Vagina (tissue), 2 donors: Measurements from ENCODE around the gene METTL26. TPM values are rescaled to one million over a fixed set of nuclear protein-coding genes. Genes with fewer than 3 reads are reported as not detected.
A peak's percentile ranks its signal among the peaks of the same experiment; 100 is the strongest.

Experiments
- DNase-seq, 2 donors: peaks; one replicate each; pipeline ENCODE4 v3.0.0-alpha.2; 2017; ENCODE audit errors: extremely low spot score in 2 of 2
- H3K27ac ChIP-seq: fragments of 200-600 bp; sonication (generic); one replicate; pipeline ENCODE4 v1.5.1; 2019
- H3K27me3 ChIP-seq: fragments of 200-600 bp; sonication (generic); one replicate; pipeline ENCODE4 v1.5.1; 2019
- H3K36me3 ChIP-seq, 2 donors: fragments of 200-600 bp; sonication (generic); one replicate each; pipeline ENCODE4 v1.5.1; 2017 to 2019
- H3K4me1 ChIP-seq: fragments of 200-600 bp; sonication (generic); one replicate; pipeline ENCODE4 v1.5.1; 2019
- H3K4me3 ChIP-seq, 2 donors: fragments of 200-600 bp; sonication (generic); 1 replicate in 1 of 2; 2 replicates in 1 of 2; pipeline ENCODE4 v1.5.1; 2016 to 2019
- H3K9me3 ChIP-seq: fragments of 200-600 bp; sonication (generic); one replicate; pipeline ENCODE4 v1.5.1; 2019
- CTCF ChIP-seq, 3 experiments: fragments of 450-650 bp in 2 of 3; fragments of 200-600 bp in 1 of 3; sonication (generic) in 1 of 3; IDR thresholded peaks; one replicate each; pipeline ENCODE4 v1.5.1; 2017 to 2019; ENCODE audit warnings: antibody characterized with exemption in 3 of 3, mild to moderate bottlenecking in 2 of 3, moderate library complexity in 2 of 3
- POLR2A ChIP-seq, 2 donors: fragments of 450-650 bp; IDR thresholded peaks; one replicate each; pipeline ENCODE4 v1.6.1; 2017; ENCODE audit warnings: antibody characterized with exemption in 2 of 2, mild to moderate bottlenecking in 2 of 2, moderate library complexity in 2 of 2
- POLR2AphosphoS5 ChIP-seq, 2 donors: sonication (generic); formaldehyde crosslinking; IDR thresholded peaks; one replicate each; pipeline ENCODE4 v1.9.0; 2017; ENCODE audit warnings: antibody characterized with exemption in 2 of 2, mild to moderate bottlenecking in 2 of 2, low read depth in 1 of 2; ENCODE audit not compliant: insufficient read depth in 1 of 2
- intact Hi-C: fragments of 100-400 bp; cut with DNase I; formaldehyde crosslinking; loops from one replicate; pipeline ENCODE4 v1.15.1; 2023
- total RNA-seq: library from RNA; depleted of rRNA; stranded (reverse); fragments of >200 nt; gene quantifications from one replicate; pipeline ENCODE4 v1.2.3, GENCODE V29; 2016

METTL26 gene
- total RNA-seq, 1 donor from 2014 or later: 187 TPM

DNA sequence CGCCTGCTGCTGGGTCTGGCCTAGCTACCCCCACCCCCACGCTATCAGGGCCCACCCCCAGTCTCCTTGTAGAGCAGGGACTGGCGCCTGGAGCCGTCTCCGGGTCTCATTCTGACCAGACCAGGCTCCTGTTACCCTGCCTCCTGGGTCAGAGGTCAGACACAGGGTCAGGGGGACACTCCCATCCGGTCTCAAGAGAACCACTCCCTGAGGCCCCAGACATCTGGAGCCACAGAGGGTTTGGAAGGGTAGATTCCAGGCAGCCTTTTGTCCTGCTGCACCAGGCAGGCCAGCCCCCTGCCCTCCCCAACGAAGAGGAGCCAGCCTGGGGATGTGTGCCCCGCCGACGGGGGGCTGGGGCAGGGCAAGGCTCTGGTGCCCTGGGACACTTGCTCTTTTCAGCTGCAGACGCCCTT is 6.3 kb downstream of the METTL26 start:
- H3K27ac ChIP-seq: peak overlapping the region; percentile 39
- DNase-seq: no peak
- intact Hi-C loops: no loop called here
- no peaks in the 10 kb centered on the region for H3K9me3 ChIP-seq
- no peaks in the 10 kb centered on the region for H3K36me3 ChIP-seq
- H3K27me3 ChIP-seq: no peaks in the 10 kb centered on the region
- TF ChIP-seq POLR2A (IDR thresholded peaks at IDR 0.05) (no peak), POLR2AphosphoS5 (IDR thresholded peaks at IDR 0.05; ENCODE audit: insufficient read depth in 1 of 2, low read depth in 1 of 2) (no peak), CTCF (IDR thresholded peaks at IDR 0.05) (no peak)
- H3K4me1 ChIP-seq: peaks cover 45% of the 10 kb centered on the region
- no peak overlapping the region for H3K4me3 ChIP-seq

GRCh38 chr16:629185-629832 is 6.8 kb downstream of the METTL26 start:
- no peak for DNase-seq
- no peaks in the 10 kb centered on the region for H3K36me3 ChIP-seq
- peaks cover 42% of the 10 kb centered on the region for H3K4me1 ChIP-seq
- H3K27ac ChIP-seq: peak overlapping the region; percentile 39
- H3K27me3 ChIP-seq: no peaks in the 10 kb centered on the region
- intact Hi-C loops: no loop called here
- H3K4me3 ChIP-seq: no peak overlapping the region
- H3K9me3 ChIP-seq: no peaks in the 10 kb centered on the region
- no peak for TF ChIP-seq CTCF (IDR thresholded peaks at IDR 0.05)
- no peak for TF ChIP-seq POLR2A (IDR thresholded peaks at IDR 0.05)
- no peak for TF ChIP-seq POLR2AphosphoS5 (IDR thresholded peaks at IDR 0.05; ENCODE audit: insufficient read depth in 1 of 2, low read depth in 1 of 2)

DNA sequence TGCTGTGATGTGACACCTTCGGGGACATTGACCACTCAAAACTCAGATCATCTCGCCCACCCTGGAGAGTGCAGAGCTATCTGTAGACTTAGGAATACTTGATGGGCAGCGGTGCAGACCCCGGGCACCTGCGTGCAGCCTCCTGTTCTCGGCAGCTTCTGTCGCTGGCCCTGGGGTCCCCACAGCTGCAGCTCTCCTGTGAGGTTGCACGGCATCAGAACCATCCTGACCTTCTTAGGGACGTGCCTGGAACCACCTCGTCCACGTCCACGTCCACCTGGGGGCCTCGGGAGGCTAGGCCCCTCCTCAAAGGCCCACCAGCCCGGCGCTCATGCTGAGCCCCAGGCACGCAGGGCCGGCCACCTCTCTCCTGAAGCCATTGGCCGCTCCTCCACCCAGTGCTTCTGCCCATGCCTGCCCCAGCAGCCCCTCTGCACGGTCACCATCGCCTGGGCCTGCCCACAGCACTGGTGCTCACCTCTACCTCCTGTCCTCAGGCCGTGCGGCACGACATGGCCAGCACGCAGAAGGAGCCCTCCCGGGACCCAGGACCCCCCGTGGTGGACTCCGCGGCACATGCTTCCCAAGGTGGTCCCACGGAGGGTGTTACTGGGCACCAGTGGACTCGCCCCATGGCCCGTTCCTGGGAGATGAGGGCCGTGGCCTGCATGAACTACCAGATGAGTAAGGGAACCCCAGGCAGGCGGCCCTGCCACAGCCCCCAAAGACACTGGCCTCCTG is 7.6 kb downstream of the METTL26 start:
- Histone ChIP-seq H3K4me3 (no peak overlapping the region), H3K27ac (peak overlapping the region; percentile 82), H3K27me3 (no peaks in the 10 kb centered on the region), H3K4me1 (peaks cover 42% of the 10 kb centered on the region), H3K9me3 (no peaks in the 10 kb centered on the region), H3K36me3 (no peaks in the 10 kb centered on the region)
- no peak for TF ChIP-seq POLR2A (IDR thresholded peaks at IDR 0.05)
- no peak for TF ChIP-seq POLR2AphosphoS5 (IDR thresholded peaks at IDR 0.05; ENCODE audit: insufficient read depth in 1 of 2, low read depth in 1 of 2)
- TF ChIP-seq CTCF (IDR thresholded peaks at IDR 0.05): no peak
- DNase-seq: no peak
- intact Hi-C loops: no loop called here

DNA sequence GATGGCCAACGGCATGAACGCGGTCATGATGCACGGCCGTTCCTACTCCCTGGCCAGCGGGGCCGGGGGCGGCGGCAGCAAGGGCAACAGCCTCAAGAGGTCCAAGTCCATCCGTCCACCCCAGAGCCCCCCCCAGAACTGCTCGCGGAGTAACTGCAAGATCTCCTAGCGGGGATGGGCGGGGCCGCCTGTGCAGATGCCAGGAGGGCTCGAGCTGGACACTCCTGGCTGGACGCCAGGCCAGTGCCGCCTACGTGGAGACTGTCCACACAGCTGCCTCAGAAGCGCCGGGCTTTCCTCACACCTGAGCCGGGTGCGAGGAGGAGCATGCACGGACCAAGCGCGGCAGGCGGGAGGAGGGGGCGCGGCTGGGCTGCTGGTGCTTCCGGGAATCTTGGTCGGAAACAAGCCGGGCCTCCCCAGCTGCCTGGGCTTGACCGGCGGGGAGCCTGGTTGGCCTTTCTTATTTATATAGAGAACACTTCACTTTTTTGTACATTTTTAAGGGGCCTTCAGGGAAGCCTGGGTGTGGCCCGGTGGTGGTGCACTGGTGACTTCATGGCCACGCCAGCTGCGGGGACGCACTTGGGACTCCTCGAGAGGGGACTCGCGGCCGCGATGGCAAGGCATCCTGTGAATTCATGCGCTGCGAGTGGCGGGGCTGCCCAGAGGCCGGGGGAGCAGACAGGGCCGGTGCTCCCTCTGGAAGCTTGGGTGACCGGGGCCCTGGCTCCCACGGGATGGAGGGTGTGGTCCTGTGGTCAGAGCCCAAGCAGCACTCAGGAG is 8.5 kb downstream of the METTL26 start:
- Histone ChIP-seq H3K4me3 (no peak overlapping the region), H3K36me3 (no peaks in the 10 kb centered on the region), H3K9me3 (no peaks in the 10 kb centered on the region), H3K27ac (peak overlapping the region; percentile 82), H3K27me3 (no peaks in the 10 kb centered on the region), H3K4me1 (peaks cover 47% of the 10 kb centered on the region)
- DNase-seq: no peak
- intact Hi-C loops: no loop called here
- no peak for TF ChIP-seq CTCF (IDR thresholded peaks at IDR 0.05)
- TF ChIP-seq POLR2AphosphoS5 (IDR thresholded peaks at IDR 0.05; ENCODE audit: insufficient read depth in 1 of 2, low read depth in 1 of 2): peak in 1 of 2 donors; percentile 10
